ENCODE data around the gene PAQR9.

Gene PAQR9

DNA sequence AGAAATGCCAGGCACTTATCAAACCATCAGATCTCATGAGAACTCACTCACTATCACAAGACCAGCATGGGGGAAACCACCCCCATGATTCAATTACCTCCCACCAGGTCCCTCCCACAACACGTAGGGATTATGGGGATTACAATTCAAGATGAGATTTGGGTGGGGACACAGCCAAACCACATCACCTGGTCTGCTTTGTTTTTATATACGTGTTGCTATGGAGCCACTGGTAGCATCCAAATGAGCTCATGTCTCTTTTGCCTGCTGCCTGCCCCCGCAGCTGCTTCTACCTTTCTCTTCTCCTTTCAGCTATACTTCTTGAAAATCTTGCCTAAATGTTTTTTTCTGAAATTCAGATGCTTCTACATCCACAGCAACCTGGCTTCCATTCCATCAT, 47.8 kb downstream of the PAQR9 start:
- DNase-seq (ENCODE audit: low read depth): no peak

DNA sequence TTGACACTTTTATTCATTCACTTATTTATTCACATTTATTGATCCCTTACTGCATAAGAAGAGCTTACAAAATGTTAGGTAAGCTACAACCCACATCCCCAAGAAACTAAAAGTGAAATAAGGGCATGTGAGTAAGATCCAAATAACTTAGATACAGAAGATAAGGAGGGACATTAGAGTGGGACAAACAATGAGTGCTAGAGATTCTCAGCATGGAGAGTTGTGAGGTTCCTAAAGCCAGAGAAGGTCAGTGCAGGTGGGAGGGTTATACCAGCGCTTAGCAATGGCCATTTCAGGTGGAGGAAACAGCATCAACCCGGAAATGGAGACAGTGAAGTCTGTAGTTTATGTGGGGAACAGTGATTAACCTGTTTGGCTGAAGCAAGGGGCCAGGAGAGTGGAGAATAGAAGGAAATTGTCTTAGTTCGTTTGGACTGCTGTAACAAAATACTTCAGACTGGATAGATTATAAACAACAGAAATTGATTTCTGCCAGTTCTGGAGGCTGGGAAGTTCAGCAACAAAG, 49.1 kb downstream of the PAQR9 start:
- no peak for DNase-seq (ENCODE audit: low read depth)

DNA sequence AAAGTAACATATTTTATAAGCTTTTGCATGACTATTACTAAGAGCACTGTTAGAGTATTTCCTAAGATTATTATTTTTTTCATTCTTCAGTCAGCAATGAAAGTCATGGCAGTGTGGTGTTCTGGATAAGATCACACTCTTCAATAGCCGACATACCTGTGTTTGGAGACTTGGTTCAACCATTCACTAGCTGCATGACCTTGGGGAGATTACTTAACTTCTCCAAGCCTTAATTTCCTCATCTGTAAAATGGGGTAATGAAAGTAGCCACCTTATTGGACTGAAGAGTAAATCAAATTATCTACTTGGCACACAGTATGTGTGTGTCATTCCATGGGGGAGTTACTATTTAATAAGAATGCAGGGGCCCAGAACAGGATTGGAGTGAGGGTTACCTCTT, 50.0 kb downstream of the PAQR9 start:
- no peak for DNase-seq (ENCODE audit: low read depth)

DNA sequence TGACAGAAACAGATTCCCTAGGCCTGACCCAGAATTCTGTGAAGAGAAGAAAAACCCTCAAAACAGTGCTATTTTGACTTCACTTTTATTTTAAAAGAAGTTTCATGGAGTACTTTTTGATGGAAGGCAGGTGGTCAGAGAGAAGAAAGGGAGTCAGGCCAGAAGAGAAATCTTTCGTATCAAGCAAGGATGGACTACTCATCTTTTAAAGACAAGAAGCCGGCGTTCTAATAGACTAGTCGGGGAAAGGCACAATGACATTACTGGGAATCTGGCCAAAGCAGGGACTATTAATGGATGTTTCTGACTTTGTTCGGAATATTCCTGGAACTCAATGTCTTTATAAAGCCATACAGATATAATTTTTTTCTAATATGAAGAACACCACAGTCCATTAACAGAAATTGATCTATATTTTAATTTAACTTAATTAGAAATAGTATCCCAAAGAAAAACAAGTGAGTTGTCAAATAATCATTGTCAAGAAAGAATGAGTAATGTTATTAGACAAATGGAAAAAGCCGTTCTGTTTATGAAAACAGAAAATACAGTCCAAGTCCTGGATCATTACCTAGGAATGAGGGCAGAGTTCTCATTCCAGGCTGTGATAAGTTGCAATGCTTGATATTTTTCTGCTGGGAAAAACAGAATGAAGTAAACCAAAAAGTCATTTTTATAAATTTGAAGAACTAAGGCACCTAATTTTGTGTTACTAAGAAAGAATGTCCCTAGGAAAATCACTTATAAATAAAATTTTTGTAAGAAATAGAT, 50.9 kb downstream of the PAQR9 start:
- no peak for DNase-seq (ENCODE audit: low read depth)
